Neural progenitor cell (in vitro differentiated cells): ENCODE measurements around the gene AFF1.

Source experiments
- EZH2 ChIP-seq: fragments of 200-600 bp; sonication (generic); IDR thresholded peaks from 2 replicates; pipeline ENCODE4 v1.6.1; 2017; ENCODE audit warnings: antibody characterized with exemption, mild to moderate bottlenecking, moderate library complexity
- EZH2phosphoT487 ChIP-seq: fragments of 200-600 bp; sonication (generic); IDR thresholded peaks from 2 replicates; pipeline ENCODE4 v1.6.1; 2017; ENCODE audit warnings: antibody characterized with exemption
- TF ChIP-seq, protein P1 (sequence below): fragments of 200-600 bp; sonication (generic); IDR thresholded peaks from 2 replicates; pipeline ENCODE4 v1.5.1; 2017; ENCODE audit warnings: antibody characterized with exemption, mild to moderate bottlenecking

DNA sequence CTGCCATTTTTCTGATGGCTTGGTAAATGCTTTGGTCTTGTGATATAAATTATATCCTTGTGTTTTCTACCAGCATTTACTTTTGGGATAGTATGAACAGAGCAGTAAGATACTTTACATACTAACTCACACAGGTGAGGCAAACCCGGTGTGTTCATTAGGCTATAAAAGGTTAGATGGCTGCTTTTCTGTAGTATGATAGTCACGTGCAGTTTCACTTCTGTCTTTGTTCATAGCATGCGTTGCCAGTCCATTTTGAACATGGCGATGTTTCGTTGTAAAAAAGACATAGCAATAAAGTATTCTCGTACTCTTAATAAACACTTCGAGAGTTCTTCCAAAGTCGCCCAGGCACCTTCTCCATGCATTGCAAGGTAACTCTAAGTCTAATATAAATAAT, 197.2 kb downstream of the AFF1 start:
- TF ChIP-seq, protein P1, sequence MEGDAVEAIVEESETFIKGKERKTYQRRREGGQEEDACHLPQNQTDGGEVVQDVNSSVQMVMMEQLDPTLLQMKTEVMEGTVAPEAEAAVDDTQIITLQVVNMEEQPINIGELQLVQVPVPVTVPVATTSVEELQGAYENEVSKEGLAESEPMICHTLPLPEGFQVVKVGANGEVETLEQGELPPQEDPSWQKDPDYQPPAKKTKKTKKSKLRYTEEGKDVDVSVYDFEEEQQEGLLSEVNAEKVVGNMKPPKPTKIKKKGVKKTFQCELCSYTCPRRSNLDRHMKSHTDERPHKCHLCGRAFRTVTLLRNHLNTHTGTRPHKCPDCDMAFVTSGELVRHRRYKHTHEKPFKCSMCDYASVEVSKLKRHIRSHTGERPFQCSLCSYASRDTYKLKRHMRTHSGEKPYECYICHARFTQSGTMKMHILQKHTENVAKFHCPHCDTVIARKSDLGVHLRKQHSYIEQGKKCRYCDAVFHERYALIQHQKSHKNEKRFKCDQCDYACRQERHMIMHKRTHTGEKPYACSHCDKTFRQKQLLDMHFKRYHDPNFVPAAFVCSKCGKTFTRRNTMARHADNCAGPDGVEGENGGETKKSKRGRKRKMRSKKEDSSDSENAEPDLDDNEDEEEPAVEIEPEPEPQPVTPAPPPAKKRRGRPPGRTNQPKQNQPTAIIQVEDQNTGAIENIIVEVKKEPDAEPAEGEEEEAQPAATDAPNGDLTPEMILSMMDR: no peak
- no peak for TF ChIP-seq EZH2phosphoT487
- no peak for TF ChIP-seq EZH2
